Natural killer cell (primary cell): ENCODE results near the gene MKRN2. TPM values are rescaled to one million over a fixed set of nuclear protein-coding genes. Genes with fewer than 3 reads are reported as not detected.

ENCODE experiments used
- ATAC-seq, 3 donors: fragments of 150-1000 bp in 2 of 3; fragments of 200-7000 bp in 1 of 3; cut with Tn5 transposase; 1 replicate in 1 of 3; 2 replicates in 2 of 3; pipeline ENCODE4 v1.10.0; 2021; ENCODE audit warnings: mild to moderate bottlenecking in 2 of 3, moderate library complexity in 2 of 3
- DNase-seq, 2 donors: peaks; one replicate each; pipeline versions ENCODE4 v3.0.0 to v3.0.0-alpha.2; 2013 to 2021; ENCODE audit warnings: mixed read lengths in 1 of 2
- H3K27ac ChIP-seq: one replicate; pipeline ENCODE4 v1.5.1; 2013; ENCODE audit warnings: mild to moderate bottlenecking, low read length
- H3K27me3 ChIP-seq: one replicate; pipeline ENCODE4 v1.6.1; 2013; ENCODE audit warnings: low read length; ENCODE audit not compliant: control insufficient read depth, insufficient read depth
- H3K36me3 ChIP-seq: one replicate; pipeline ENCODE4 v1.6.1; 2013; ENCODE audit warnings: low read length; ENCODE audit not compliant: control insufficient read depth, insufficient read depth
- H3K4me1 ChIP-seq: one replicate; pipeline ENCODE4 v1.6.1; 2013; ENCODE audit warnings: low read length; ENCODE audit not compliant: control insufficient read depth, insufficient read depth
- H3K4me3 ChIP-seq: one replicate; pipeline ENCODE4 v1.5.1; 2013; ENCODE audit warnings: low read length
- H3K9me3 ChIP-seq: one replicate; pipeline ENCODE4 v1.6.1; 2013; ENCODE audit warnings: low read length; ENCODE audit not compliant: control insufficient read depth, insufficient read depth
- H3K27ac Mint-ChIP-seq, 2 donors: one replicate each; pipeline ENCODE4 v1.8.0; 2022; ENCODE audit warnings: mild to moderate bottlenecking in 2 of 2, mixed read lengths in 2 of 2, moderate library complexity in 1 of 2
- H3K27me3 Mint-ChIP-seq, 2 donors: one replicate each; pipeline ENCODE4 v1.8.0; 2022; ENCODE audit warnings: low read depth in 2 of 2, mixed read lengths in 2 of 2
- H3K36me3 Mint-ChIP-seq: one replicate; pipeline ENCODE4 v1.8.0; 2022; ENCODE audit warnings: mixed read lengths
- H3K4me1 Mint-ChIP-seq, 2 donors: one replicate each; pipeline ENCODE4 v1.8.0; 2022; ENCODE audit warnings: mixed read lengths in 2 of 2
- H3K4me3 Mint-ChIP-seq: one replicate; pipeline ENCODE4 v1.8.0; 2022; ENCODE audit warnings: mild to moderate bottlenecking, moderate library complexity, mixed read lengths
- H3K9me3 Mint-ChIP-seq, 2 donors: one replicate each; pipeline ENCODE4 v1.8.0; 2022; ENCODE audit warnings: mixed read lengths in 2 of 2
- CTCF ChIP-seq: fragments of 200-600 bp; IDR thresholded peaks from one replicate; pipeline ENCODE4 v1.8.0; 2022; ENCODE audit warnings: antibody characterized with exemption
- WGBS: methylation state at CpG from one replicate; pipeline ENCODE4 v1.1.7; 2013; ENCODE audit warnings: missing lambda C conversion rate; ENCODE audit not compliant: insufficient coverage; 5-methylcytosine and 5-hydroxymethylcytosine counted together
- intact Hi-C: fragments of 100-400 bp; cut with micrococcal nuclease; formaldehyde crosslinking; loops from one replicate; pipeline ENCODE4 v1.14.2; 2022
- total RNA-seq, 4 donors: library from RNA; stranded (reverse); fragments of 120-200 nt in 1 of 4; gene quantifications; one replicate each; pipeline versions ENCODE4 v1.2.3 to v1.2.4, GENCODE V29; 2013 to 2022

MKRN2 gene
- total RNA-seq, 3 donors from 2014 or later (not counting 1 experiment from before 2014, with no cell fraction given), result 23.9 to 31.7 (median 29.4) TPM

- Histone ChIP-seq H3K27ac (no peak overlapping the region), H3K36me3 (peaks cover 78% of the 10 kb centered on the region), H3K27me3 (no peaks in the 10 kb centered on the region), H3K4me1 (no peaks in the 10 kb centered on the region), H3K9me3 (no peaks in the 10 kb centered on the region), H3K4me3 (no peak overlapping the region)
- no peak for ATAC-seq
- Mint-ChIP-seq H3K4me3 (no peak overlapping the region), H3K27me3 (no peaks in the 10 kb centered on the region), H3K27ac (peak overlapping the region; percentile 70 to 85), H3K4me1 (peaks cover 0 to 9% of the 10 kb centered on the region in 2 donors), H3K9me3 (no peaks in the 10 kb centered on the region), H3K36me3 (peaks cover 28% of the 10 kb centered on the region)
- 58% methylated on average over 3 of the region's 3 CpGs for WGBS
- DNase-seq, result no peak
- intact Hi-C loops, result no loop called here
- TF ChIP-seq CTCF, result no peak
These were observed 23.0 kb downstream of the MKRN2 start for GRCh38 chr3:12579905-12580304.

- H3K9me3 ChIP-seq, result no peaks in the 10 kb centered on the region
- H3K4me3 ChIP-seq, result no peak overlapping the region
- Mint-ChIP-seq H3K4me3 (no peak overlapping the region), H3K4me1 (peaks cover 0 to 9% of the 10 kb centered on the region in 2 donors), H3K27me3 (no peaks in the 10 kb centered on the region), H3K9me3 (no peaks in the 10 kb centered on the region), H3K27ac (peak overlapping the region in 1 of 2 donors; percentile 14), H3K36me3 (peaks cover 9% of the 10 kb centered on the region)
- DNase-seq (no peak), ATAC-seq (no peak)
- TF ChIP-seq CTCF, result no peak
- WGBS, result 97% methylated on average over 4 of the region's 4 CpGs
- intact Hi-C loops, result no loop called here
- no peaks in the 10 kb centered on the region for H3K27me3 ChIP-seq
- peaks cover 76% of the 10 kb centered on the region for H3K36me3 ChIP-seq
- H3K4me1 ChIP-seq, result no peaks in the 10 kb centered on the region
- no peak overlapping the region for H3K27ac ChIP-seq
These were observed 25.8 kb downstream of the MKRN2 start for GRCh38 chr3:12582730-12583129.

- H3K4me3 ChIP-seq, result no peak overlapping the region
- no peak overlapping the region for H3K27ac Mint-ChIP-seq
- no peaks in the 10 kb centered on the region for H3K4me1 ChIP-seq
- TF ChIP-seq CTCF, result no peak
- no peak overlapping the region for H3K27ac ChIP-seq
- ATAC-seq (no peak), DNase-seq (no peak)
- H3K9me3 ChIP-seq, result no peaks in the 10 kb centered on the region
- no peaks in the 10 kb centered on the region for H3K27me3 ChIP-seq
- H3K4me1 Mint-ChIP-seq, result peaks cover 0 to 9% of the 10 kb centered on the region in 2 donors
- no peak overlapping the region for H3K4me3 Mint-ChIP-seq
- no peaks in the 10 kb centered on the region for H3K27me3 Mint-ChIP-seq
- H3K36me3 ChIP-seq, result peaks cover 78% of the 10 kb centered on the region
- H3K36me3 Mint-ChIP-seq, result peaks cover 9% of the 10 kb centered on the region
- intact Hi-C loops, result no loop called here
- H3K9me3 Mint-ChIP-seq, result no peaks in the 10 kb centered on the region
These were observed 26.4 kb downstream of the MKRN2 start for GRCh38 chr3:12583280-12583679.

DNA sequence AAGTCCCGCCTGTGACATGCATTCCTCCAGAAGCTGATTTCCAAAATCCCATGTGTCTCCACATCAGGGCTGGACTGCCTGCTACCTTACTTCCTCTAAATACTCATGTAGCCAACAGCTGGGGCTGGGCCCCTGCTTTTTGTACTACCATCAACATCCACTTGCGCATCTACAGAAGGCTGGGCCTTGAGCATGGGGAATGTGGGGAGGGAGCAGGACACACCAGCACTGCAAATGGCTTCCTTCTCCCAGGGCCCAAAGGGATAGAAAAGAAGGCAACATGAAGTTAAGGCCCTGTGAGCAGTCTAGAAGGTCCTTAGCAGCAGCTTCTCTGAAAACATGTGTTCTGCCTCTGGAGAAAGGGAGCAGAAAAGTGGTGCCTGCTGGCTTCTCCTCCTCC is 27.2 kb downstream of the MKRN2 start:
- no peak for TF ChIP-seq CTCF
- H3K27ac ChIP-seq, result no peak overlapping the region
- DNase-seq (no peak), ATAC-seq (no peak)
- intact Hi-C loops, result no loop called here
- H3K4me1 ChIP-seq, result no peaks in the 10 kb centered on the region
- no peak overlapping the region for H3K4me3 Mint-ChIP-seq
- H3K4me1 Mint-ChIP-seq, result peaks cover 0 to 9% of the 10 kb centered on the region in 2 donors
- peaks cover 8% of the 10 kb centered on the region for H3K36me3 Mint-ChIP-seq
- no peaks in the 10 kb centered on the region for H3K27me3 ChIP-seq
- WGBS, result 81% methylated on average over 2 of the region's 2 CpGs
- H3K27ac Mint-ChIP-seq, result peak overlapping the region in 1 of 2 donors; percentile 6
- H3K9me3 Mint-ChIP-seq, result no peaks in the 10 kb centered on the region
- H3K4me3 ChIP-seq, result no peak overlapping the region
- H3K27me3 Mint-ChIP-seq, result no peaks in the 10 kb centered on the region
- no peaks in the 10 kb centered on the region for H3K9me3 ChIP-seq
- peaks cover 82% of the 10 kb centered on the region for H3K36me3 ChIP-seq
